GM21515 (cell line): ENCODE measurements around the gene POLG2.
"Not testable (repeated sequence)": the region's sequence is repeated elsewhere in the genome, so short reads cannot be mapped to it uniquely, and the experiment has no call there.

Experiments used
- ATAC-seq: cut with Tn5 transposase; IDR thresholded peaks from one replicate; pipeline ENCODE4 v1.9.1; 2021; ENCODE audit not compliant: unreplicated experiment

The POLG2 gene

DNA sequence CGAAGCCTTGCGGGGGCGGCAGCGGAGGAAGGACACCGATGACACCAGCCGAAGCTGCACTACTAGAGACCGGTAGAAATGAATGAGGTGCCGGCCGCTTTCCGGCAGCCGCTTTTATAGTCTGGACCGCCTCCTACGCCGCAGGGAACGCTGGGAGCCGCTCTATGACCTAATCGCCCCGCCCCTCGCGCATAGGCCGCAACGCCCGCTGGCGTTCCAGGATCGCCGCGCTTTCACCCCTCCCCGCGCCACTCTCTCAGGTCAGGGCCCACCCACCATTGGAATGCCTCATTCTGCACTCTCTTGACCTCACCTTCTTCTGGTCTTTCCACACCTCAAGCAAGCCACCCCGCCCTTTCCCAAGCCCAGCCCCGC is 9.3 kb upstream of the POLG2 start, which contains the start of gene DDX5:
Gene DDX5, minus strand, starts transcription at position 89 of the 375 bp plus-strand sequence. CDS start 170 bp downstream, outside the sequence.
- peak; percentile 62 for ATAC-seq

GRCh38 chr17:64505340-64506200 is 8.7 kb upstream of the POLG2 start:
- peak; percentile 26 for ATAC-seq

DNA sequence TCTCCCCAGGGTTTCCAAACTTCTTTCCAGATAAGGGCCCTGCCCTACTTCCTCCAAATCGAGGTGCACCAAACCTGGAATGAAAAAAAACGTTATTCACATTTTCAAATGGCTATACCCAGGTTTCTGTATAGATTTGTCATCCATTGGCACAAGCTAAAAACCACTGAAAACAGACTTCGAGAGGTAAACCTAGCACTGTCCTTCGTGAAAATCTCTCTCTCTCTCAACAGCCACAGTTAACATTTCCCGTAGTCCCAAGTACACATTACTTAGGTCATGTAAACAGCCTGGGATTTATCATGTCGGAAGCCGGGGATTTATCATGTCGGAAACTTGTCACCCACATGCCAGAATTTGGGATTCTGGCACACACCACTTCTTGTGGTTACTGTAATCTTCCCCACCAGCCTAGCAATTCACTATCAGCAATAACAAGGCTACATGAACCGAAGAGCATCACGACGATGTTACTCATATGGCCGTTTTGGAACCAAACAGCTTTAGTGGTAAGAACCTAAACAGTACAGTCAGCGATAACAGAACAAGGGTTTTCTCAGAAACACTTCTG is 8.0 kb upstream of the POLG2 start:
- no peak for ATAC-seq

DNA sequence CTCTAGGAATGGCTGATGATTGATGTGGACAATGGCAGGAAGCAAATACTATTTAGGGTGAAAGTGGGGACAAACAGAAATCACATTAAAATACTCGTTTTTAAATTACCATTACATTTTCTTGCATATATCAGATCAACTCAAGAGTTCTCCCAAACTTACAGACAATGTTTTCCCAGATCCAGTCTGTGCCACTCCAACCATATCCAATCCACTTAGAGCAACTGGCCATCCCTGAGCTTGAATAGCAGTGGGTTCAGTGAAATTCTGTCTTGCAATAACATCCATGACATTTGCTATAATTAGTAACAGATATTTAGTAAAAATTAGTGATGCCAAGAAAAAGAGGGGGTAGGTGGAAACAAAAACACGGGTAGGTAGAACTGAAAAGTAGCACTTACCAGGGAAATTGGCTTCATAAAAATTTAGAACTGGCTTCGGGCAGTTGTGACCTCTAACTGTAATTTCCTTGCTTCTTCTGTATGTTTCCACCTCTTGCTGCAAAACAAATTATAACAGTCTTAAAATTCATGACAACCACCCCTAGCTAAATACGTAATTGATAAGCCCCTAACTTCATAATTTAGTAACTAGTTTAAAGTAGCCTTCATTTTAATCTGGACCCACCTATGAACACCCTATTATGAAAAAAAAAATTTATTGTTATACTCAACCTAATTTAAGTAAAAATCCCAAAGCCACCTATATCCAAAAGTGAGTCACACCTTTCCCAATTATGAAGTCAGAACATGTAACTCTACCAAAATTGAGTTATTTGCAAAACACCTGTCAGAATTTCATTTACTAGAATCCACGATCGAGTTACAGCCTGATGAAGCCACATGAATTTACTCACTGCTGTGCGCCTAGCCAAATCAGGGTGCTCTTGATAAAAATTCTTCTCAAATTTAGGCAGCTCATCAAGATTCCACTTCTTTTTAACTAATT is 7.2 kb upstream of the POLG2 start:
- ATAC-seq: no peak

DNA sequence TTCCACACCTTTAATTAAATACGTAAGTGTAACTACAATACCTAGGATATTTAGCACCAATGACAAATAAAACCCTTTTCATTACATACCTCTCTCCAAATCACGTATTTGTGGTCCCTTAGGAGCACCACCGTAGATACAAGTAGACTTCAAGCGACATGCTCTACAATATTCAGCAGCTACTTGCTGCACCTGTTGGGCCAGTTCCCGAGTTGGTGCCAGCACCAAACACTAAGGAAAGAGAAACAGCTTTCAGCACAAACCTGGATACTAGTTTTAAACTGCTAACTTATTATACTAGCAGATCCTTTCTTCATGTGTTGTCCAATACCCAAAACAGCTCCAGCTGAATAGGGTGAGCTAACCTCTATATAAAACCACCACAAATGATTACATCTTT is 6.5 kb upstream of the POLG2 start:
- no peak for ATAC-seq

GRCh38 chr17:64502809-64503208 is 6.0 kb upstream of the POLG2 start:
- ATAC-seq: no peak

- no peak for ATAC-seq
Observed at GRCh38 chr17:64502021-64502420, 5.2 kb upstream of the POLG2 start.

- ATAC-seq: no peak
Observed at GRCh38 chr17:64500862-64501765, 4.3 kb upstream of the POLG2 start.

GRCh38 chr17:64500487-64500859 is 3.6 kb upstream of the POLG2 start:
- ATAC-seq: no peak

- ATAC-seq: no peak
Observed at GRCh38 chr17:64499805-64500486, 3.1 kb upstream of the POLG2 start.

GRCh38 chr17:64498308-64499203 is 1.7 kb upstream of the POLG2 start:
- no peak for ATAC-seq

GRCh38 chr17:64497565-64498035 is 746 bp upstream of the POLG2 start:
- peak; percentile 10 for ATAC-seq

GRCh38 chr17:64496348-64496785 is 487 bp downstream of the POLG2 start:
- ATAC-seq: no peak

DNA sequence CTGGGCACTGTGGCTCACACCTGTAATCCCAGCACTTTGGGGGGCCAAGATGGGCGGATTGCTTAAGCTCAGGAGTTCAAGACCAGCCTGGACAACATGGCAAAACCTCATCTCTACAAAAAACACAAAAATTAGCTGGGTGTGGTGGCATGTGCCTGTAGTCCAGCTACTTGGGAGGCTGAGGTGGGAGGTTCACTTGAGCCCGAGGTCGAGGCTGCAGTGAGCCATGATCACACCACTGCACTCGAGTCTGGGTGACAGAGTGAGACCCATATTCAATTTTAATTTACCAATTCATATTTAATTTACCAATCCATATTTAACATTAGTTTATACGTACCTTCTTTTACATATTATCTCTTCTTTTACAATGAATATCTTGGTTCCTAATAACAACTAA is 1.6 kb downstream of the POLG2 start:
- ATAC-seq: not testable (repeated sequence)

DNA sequence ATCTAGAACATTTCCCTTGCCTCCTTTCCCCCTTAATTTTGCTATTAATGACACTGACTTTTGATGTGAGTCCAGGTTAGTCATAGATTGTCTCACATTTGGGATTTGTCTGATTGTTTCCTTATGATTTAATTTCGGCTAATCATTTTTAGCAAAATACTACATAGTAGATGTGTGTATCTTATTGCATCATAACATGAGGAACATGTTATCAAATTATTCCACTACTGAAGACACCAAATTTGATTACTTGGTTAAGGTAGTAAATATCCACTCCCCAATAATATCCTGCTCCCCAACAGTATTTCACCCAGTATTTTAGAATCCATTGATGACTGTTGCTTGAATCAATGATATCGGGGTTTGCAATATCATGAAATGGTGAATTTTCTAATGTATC is 2.7 kb downstream of the POLG2 start:
- no peak for ATAC-seq

GRCh38 chr17:64492481-64493109 is 4.3 kb downstream of the POLG2 start:
- ATAC-seq: no peak

GRCh38 chr17:64491994-64492393 is 4.9 kb downstream of the POLG2 start:
- ATAC-seq: no peak
